Caco-2 (cell line): ENCODE results near the gene NFKB1. TPM values are rescaled to one million over a fixed set of nuclear protein-coding genes. Genes with fewer than 3 reads are reported as not detected.

ENCODE experiments used
- BruUV-seq: library from RNA; stranded (reverse); fragments of 400-500 nt; replicated peaks from 2 replicates; lab custom pipeline; 2021; lab: Mats Ljungman, UMichigan
- CTCF ChIA-PET: fragments of 300-600 bp; sonication (Branson Sonifier 250); formaldehyde crosslinking; loops from one replicate; lab custom pipeline; 2022; ENCODE audit warnings: antibody characterized with exemption; lab: Charles Lee
- POLR2A ChIA-PET: fragments of 300-600 bp; sonication (Branson Sonifier 250); formaldehyde crosslinking; loops from one replicate; lab custom pipeline; 2022; ENCODE audit warnings: antibody characterized with exemption; lab: Charles Lee
- DNase-seq, 2 experiments: peaks; one replicate each; pipeline versions ENCODE4 v3.0.0 to v3.0.0-alpha.2; 2020 to 2022
- H3K27me3 ChIP-seq: replicated peaks from 2 replicates; pipeline ENCODE4 v1.6.0; 2011; ENCODE audit warnings: low read length; ENCODE audit not compliant: control insufficient read depth, insufficient read depth
- H3K36me3 ChIP-seq: 2 replicates; pipeline ENCODE4 v1.5.1; 2011; ENCODE audit warnings: low read length; ENCODE audit not compliant: control insufficient read depth, insufficient read depth
- H3K4me1 ChIP-seq: fragments of 250-450 bp; sonication (Bioruptor Pico); 2 replicates; pipeline ENCODE4 v1.5.1; 2020; ENCODE audit warnings: mild to moderate bottlenecking
- H3K4me3 ChIP-seq: 2 replicates; pipeline ENCODE4 v1.5.1; 2011; ENCODE audit warnings: low read depth, mild to moderate bottlenecking, control low read depth, low read length
- H3K9me3 ChIP-seq: fragments of 250-450 bp; sonication (Bioruptor Pico); 2 replicates; pipeline ENCODE4 v1.5.1; 2020; ENCODE audit warnings: mild to moderate bottlenecking, moderate library complexity
- H3K27ac Mint-ChIP-seq: one replicate; pipeline ENCODE4 v1.8.0; 2022; ENCODE audit warnings: mixed read lengths; ENCODE audit not compliant: unreplicated experiment
- H3K27me3 Mint-ChIP-seq: one replicate; pipeline ENCODE4 v1.8.0; 2022; ENCODE audit warnings: mixed read lengths; ENCODE audit not compliant: insufficient read depth, unreplicated experiment
- H3K36me3 Mint-ChIP-seq: one replicate; pipeline ENCODE4 v1.8.0; 2022; ENCODE audit warnings: mild to moderate bottlenecking, mixed read lengths; ENCODE audit not compliant: insufficient read depth, unreplicated experiment
- H3K4me1 Mint-ChIP-seq: one replicate; pipeline ENCODE4 v1.8.0; 2022; ENCODE audit warnings: low read depth, mixed read lengths; ENCODE audit not compliant: unreplicated experiment
- H3K4me3 Mint-ChIP-seq: one replicate; pipeline ENCODE4 v1.8.0; 2022; ENCODE audit warnings: mild to moderate bottlenecking, moderate library complexity, mixed read lengths; ENCODE audit not compliant: unreplicated experiment
- H3K9me3 Mint-ChIP-seq: one replicate; pipeline ENCODE4 v1.8.0; 2022; ENCODE audit warnings: mixed read lengths; ENCODE audit not compliant: unreplicated experiment
- intact Hi-C: fragments of 100-400 bp; cut with micrococcal nuclease; formaldehyde crosslinking; loops from one replicate; pipeline ENCODE4 v1.10.0; 2022; ENCODE audit not compliant: unreplicated experiment
- total RNA-seq: library from RNA; stranded (reverse); gene quantifications from 2 replicates; pipeline ENCODE4 v1.2.3, GENCODE V29; 2022
- TF ChIP-seq, protein P1 (sequence below), 2 experiments: fragments of 200-600 bp in 1 of 2; IDR thresholded peaks; 1 replicate in 1 of 2; 2 replicates in 1 of 2; pipeline versions ENCODE4 v1.5.1 to v1.8.0; 2011 to 2022; ENCODE audit warnings: antibody characterized with exemption in 1 of 2, control low read depth in 1 of 2, inconsistent platforms in 1 of 2, low read depth in 1 of 2, low read length in 1 of 2, mild to moderate bottlenecking in 1 of 2, moderate library complexity in 1 of 2; ENCODE audit not compliant: insufficient read depth in 1 of 2, severe bottlenecking in 1 of 2, unreplicated experiment in 1 of 2

NFKB1 gene
- total RNA-seq, 1 experiment from 2014 or later: 33.0 TPM

GRCh38 chr4:102511830-102512605 is 10.9 kb downstream of the NFKB1 start:
- no peaks in the 10 kb centered on the region for H3K4me1 Mint-ChIP-seq
- H3K27me3 Mint-ChIP-seq: no peaks in the 10 kb centered on the region
- CTCF ChIA-PET: no interaction called here
- no peak for DNase-seq
- POLR2A ChIA-PET: no interaction called here
- H3K36me3 ChIP-seq: no peaks in the 10 kb centered on the region
- intact Hi-C loops: no loop called here
- no peak overlapping the region for H3K4me3 ChIP-seq
- no TSS peak for BruUV-seq
- no peak overlapping the region for H3K4me3 Mint-ChIP-seq
- H3K27ac Mint-ChIP-seq: no peak overlapping the region
- no peaks in the 10 kb centered on the region for H3K27me3 ChIP-seq
- H3K4me1 ChIP-seq: no peaks in the 10 kb centered on the region
- H3K9me3 ChIP-seq: peaks cover 13% of the 10 kb centered on the region
- H3K9me3 Mint-ChIP-seq: peaks cover 28% of the 10 kb centered on the region
- TF ChIP-seq, protein P1, sequence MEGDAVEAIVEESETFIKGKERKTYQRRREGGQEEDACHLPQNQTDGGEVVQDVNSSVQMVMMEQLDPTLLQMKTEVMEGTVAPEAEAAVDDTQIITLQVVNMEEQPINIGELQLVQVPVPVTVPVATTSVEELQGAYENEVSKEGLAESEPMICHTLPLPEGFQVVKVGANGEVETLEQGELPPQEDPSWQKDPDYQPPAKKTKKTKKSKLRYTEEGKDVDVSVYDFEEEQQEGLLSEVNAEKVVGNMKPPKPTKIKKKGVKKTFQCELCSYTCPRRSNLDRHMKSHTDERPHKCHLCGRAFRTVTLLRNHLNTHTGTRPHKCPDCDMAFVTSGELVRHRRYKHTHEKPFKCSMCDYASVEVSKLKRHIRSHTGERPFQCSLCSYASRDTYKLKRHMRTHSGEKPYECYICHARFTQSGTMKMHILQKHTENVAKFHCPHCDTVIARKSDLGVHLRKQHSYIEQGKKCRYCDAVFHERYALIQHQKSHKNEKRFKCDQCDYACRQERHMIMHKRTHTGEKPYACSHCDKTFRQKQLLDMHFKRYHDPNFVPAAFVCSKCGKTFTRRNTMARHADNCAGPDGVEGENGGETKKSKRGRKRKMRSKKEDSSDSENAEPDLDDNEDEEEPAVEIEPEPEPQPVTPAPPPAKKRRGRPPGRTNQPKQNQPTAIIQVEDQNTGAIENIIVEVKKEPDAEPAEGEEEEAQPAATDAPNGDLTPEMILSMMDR (IDR thresholded peaks at IDR 0.05; ENCODE audit: insufficient read depth in 1 of 2, low read depth in 1 of 2, low read length in 1 of 2, severe bottlenecking in 1 of 2, unreplicated experiment in 1 of 2): no peak
- H3K36me3 Mint-ChIP-seq: peaks cover 17% of the 10 kb centered on the region

GRCh38 chr4:102514298-102514964 is 13.3 kb downstream of the NFKB1 start:
- Histone ChIP-seq H3K36me3 (no peaks in the 10 kb centered on the region), H3K4me1 (no peaks in the 10 kb centered on the region), H3K4me3 (no peak overlapping the region), H3K9me3 (peaks cover 13% of the 10 kb centered on the region), H3K27me3 (no peaks in the 10 kb centered on the region)
- CTCF ChIA-PET: no interaction called here
- no TSS peak for BruUV-seq
- Mint-ChIP-seq H3K4me1 (no peaks in the 10 kb centered on the region), H3K9me3 (peaks cover 30% of the 10 kb centered on the region), H3K36me3 (peaks cover 17% of the 10 kb centered on the region), H3K4me3 (no peak overlapping the region), H3K27me3 (no peaks in the 10 kb centered on the region), H3K27ac (no peak overlapping the region)
- DNase-seq: no peak
- TF ChIP-seq, protein P1 (IDR thresholded peaks at IDR 0.05; ENCODE audit: insufficient read depth in 1 of 2, low read depth in 1 of 2, low read length in 1 of 2, severe bottlenecking in 1 of 2, unreplicated experiment in 1 of 2): no peak
- intact Hi-C loops: no loop called here
- POLR2A ChIA-PET: no interaction called here

DNA sequence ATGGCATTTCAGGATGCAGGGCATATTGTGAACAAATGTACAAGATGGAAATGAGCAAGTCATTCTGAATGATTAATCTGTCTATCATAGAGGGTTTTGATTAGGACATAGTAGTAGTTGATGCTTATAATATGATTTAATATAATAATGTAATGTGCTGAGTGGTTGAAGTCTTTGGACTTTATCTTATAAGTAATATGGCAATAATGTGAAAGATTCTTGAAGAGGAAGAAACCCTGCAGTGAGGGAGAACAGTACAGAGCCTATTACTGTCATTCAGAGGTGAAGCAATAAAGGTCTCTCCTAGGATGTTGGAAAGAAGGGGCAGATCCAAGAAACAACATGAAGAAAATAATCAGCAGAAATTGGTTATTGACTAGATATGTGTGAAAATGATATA is 16.6 kb downstream of the NFKB1 start:
- intact Hi-C loops: no loop called here
- ChIA-PET POLR2A (no interaction called here), CTCF (no interaction called here)
- H3K4me3 ChIP-seq: no peak overlapping the region
- H3K4me1 Mint-ChIP-seq: no peaks in the 10 kb centered on the region
- no peaks in the 10 kb centered on the region for H3K27me3 ChIP-seq
- H3K4me1 ChIP-seq: no peaks in the 10 kb centered on the region
- H3K27ac Mint-ChIP-seq: no peak overlapping the region
- H3K36me3 ChIP-seq: no peaks in the 10 kb centered on the region
- no peak overlapping the region for H3K4me3 Mint-ChIP-seq
- peaks cover 30% of the 10 kb centered on the region for H3K9me3 Mint-ChIP-seq
- no peaks in the 10 kb centered on the region for H3K27me3 Mint-ChIP-seq
- no peak for DNase-seq
- BruUV-seq: no TSS peak
- TF ChIP-seq, protein P1 (IDR thresholded peaks at IDR 0.05; ENCODE audit: insufficient read depth in 1 of 2, low read depth in 1 of 2, low read length in 1 of 2, severe bottlenecking in 1 of 2, unreplicated experiment in 1 of 2): no peak
- peaks cover 13% of the 10 kb centered on the region for H3K9me3 ChIP-seq
- H3K36me3 Mint-ChIP-seq: peaks cover 17% of the 10 kb centered on the region
